Measurements from ENCODE around the gene TRIM38. TPM values are rescaled to one million over a fixed set of nuclear protein-coding genes. Genes with fewer than 3 reads are reported as not detected.
"Not testable (repeated sequence)": the region's sequence is repeated elsewhere in the genome, so short reads cannot be mapped to it uniquely, and the experiment has no call there.

Gene TRIM38
- total and polyA plus RNA-seq, 8 donors = 1.5 to 5.8 (median 2.5) TPM

DNA sequence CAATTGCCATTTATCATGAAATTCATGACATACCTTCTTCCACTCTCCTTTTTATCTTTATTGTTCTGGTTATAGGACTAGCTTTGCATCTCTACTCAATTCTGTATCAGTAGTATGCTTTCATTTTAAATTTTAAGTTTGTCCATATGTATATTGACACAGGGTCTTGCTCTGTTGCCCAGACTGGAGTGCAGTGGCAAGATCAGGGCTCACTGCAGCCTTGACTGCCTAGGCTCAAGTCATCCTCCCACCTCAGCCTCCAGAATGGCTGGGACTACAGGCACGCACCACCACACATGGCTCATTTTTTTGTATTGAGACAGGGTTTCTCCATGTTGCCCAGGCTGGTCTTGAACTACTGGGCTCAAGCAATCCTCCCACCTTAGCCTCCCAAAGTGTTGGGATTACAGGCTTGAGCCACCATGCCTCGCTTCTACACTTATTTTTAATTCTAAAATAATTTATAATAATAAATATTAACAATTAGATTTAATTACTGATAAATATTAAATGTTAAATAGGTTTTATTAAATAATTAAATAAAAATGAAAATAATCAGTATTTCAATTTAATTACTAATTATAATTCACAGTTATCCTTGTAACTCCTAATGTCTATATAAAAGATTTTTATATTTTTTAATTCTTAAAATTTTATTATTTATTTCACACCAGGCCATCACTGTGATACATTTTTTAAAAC is 27.7 kb downstream of the TRIM38 start:
- intact Hi-C loops (cut with DNase I) = no loop called here
- ATAC-seq (no peak), FAIRE-seq (peak; percentile 81), DNase-seq (no peak)
- H3K36me3 ChIP-seq = no peaks in the 10 kb centered on the region
- H3K4me3 ChIP-seq = no peak overlapping the region
- no peaks in the 10 kb centered on the region for H3K9me3 ChIP-seq
- TF ChIP-seq, protein P1, sequence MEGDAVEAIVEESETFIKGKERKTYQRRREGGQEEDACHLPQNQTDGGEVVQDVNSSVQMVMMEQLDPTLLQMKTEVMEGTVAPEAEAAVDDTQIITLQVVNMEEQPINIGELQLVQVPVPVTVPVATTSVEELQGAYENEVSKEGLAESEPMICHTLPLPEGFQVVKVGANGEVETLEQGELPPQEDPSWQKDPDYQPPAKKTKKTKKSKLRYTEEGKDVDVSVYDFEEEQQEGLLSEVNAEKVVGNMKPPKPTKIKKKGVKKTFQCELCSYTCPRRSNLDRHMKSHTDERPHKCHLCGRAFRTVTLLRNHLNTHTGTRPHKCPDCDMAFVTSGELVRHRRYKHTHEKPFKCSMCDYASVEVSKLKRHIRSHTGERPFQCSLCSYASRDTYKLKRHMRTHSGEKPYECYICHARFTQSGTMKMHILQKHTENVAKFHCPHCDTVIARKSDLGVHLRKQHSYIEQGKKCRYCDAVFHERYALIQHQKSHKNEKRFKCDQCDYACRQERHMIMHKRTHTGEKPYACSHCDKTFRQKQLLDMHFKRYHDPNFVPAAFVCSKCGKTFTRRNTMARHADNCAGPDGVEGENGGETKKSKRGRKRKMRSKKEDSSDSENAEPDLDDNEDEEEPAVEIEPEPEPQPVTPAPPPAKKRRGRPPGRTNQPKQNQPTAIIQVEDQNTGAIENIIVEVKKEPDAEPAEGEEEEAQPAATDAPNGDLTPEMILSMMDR (IDR thresholded peaks at IDR 0.05) = no peak
- H3K4me1 ChIP-seq = peaks cover 0 to 7% (median 0%) of the 10 kb centered on the region in 3 donors
- no peaks in the 10 kb centered on the region for H3K27me3 ChIP-seq
- H3K27ac ChIP-seq = no peak overlapping the region
- 91 to 98% methylated on average over 2 of the region's 2 CpGs for WGBS, 2 donors

DNA sequence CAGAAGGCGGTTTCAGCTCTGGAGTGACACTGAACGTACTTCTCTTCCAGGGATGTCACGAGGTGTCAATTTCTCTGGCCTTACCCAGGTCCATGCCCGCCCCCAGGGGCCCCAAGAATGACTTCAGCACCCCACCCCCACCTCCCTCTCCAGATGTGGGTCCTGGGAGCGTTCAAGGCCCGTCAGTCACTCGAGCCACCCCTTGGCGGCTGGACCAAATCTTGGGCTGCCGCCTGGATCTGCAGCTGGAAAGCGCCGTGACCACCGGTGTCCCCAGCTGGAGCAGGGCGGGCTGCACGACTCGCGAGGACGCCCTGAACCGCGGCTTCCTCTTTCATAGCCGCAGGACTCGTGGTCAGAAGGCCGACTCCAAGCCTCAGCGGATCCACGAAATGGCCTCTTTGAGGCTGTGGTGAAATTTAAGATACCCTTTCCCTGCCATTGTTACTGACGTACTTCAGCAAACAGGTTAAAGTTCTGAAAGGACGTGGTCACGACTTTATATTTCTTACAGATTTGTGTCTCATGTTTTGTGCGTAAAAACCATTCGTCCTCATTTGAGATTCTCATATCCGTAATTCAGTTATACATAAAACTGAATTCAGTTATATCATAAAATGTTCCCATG is 29.3 kb downstream of the TRIM38 start:
- no peaks in the 10 kb centered on the region for H3K36me3 ChIP-seq
- H3K27me3 ChIP-seq = no peaks in the 10 kb centered on the region
- H3K4me1 ChIP-seq = peaks cover 0 to 7% (median 0%) of the 10 kb centered on the region in 3 donors
- peak overlapping the region; percentile 18 to 52 (median 36) for H3K4me3 ChIP-seq
- peak overlapping the region; percentile 69 to 92 (median 81) for H3K27ac ChIP-seq
- TF ChIP-seq, protein P1 (IDR thresholded peaks at IDR 0.05) = no peak
- peak; percentile 47 to 73 (median 63) for ATAC-seq
- FAIRE-seq = no peak
- H3K9me3 ChIP-seq = no peaks in the 10 kb centered on the region
- 2 to 3% methylated on average over 30 of the region's 30 CpGs for WGBS, 2 donors
- peak; percentile 44 to 82 (median 68) for DNase-seq
- intact Hi-C loops (cut with DNase I) = no loop called here

GRCh38 chr6:25992413-25993340 is 30.1 kb downstream of the TRIM38 start:
- peak; percentile 92 to 99 (median 97) for DNase-seq
- Histone ChIP-seq H3K4me3 (peak overlapping the region; percentile 18 to 52 (median 36)), H3K9me3 (no peaks in the 10 kb centered on the region), H3K27ac (peak overlapping the region; percentile 69 to 92 (median 81)), H3K27me3 (no peaks in the 10 kb centered on the region), H3K36me3 (no peaks in the 10 kb centered on the region), H3K4me1 (peaks cover 0 to 7% (median 0%) of the 10 kb centered on the region in 3 donors)
- intact Hi-C loops (cut with DNase I) = no loop called here
- TF ChIP-seq, protein P1 (IDR thresholded peaks at IDR 0.05) = peak; percentile 99 to 100 (median 99)
- ATAC-seq = peak; percentile 96 to 98 (median 96)
- peak; percentile 9 for FAIRE-seq
- 1% methylated on average over 48 to 52 of the region's 52 CpGs for WGBS, 2 donors

GRCh38 chr6:25993341-25993684 is 30.7 kb downstream of the TRIM38 start:
- H3K4me1 ChIP-seq; H3K27me3 ChIP-seq; FAIRE-seq; H3K36me3 ChIP-seq; intact Hi-C loops (cut with DNase I); DNase-seq; ATAC-seq; H3K9me3 ChIP-seq: not testable (repeated sequence)
- Histone ChIP-seq H3K4me3 (peak overlapping the region; percentile 18 to 52 (median 36)), H3K27ac (peak overlapping the region; percentile 69 to 92 (median 81))
- 38 to 48% methylated on average over 7 of the region's 7 CpGs for WGBS, 2 donors

DNA sequence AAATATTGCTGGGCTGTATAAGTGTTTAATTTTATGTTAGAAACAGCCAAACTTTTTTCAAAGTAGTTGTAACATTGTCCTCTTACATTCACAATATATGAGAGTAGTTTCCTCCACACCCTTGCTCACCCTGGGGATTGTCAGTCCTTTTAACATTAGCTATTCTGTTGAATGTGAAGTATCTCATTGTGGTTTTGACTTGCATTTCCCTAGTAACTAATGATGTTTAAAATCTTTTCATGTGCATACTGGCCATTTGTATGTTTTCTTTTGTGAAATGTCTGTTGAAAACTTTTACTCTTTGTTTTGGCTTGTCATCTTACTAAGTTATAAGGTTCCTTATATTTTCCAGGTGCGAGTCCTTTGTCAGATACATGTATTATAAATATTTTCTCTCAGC is 32.9 kb downstream of the TRIM38 start:
- Histone ChIP-seq H3K27me3 (no peaks in the 10 kb centered on the region), H3K4me3 (no peak overlapping the region), H3K9me3 (no peaks in the 10 kb centered on the region), H3K36me3 (peaks cover 0 to 13% (median 7%) of the 10 kb centered on the region in 3 donors), H3K4me1 (peaks cover 0 to 7% (median 0%) of the 10 kb centered on the region in 3 donors), H3K27ac (no peak overlapping the region)
- TF ChIP-seq, protein P1 (IDR thresholded peaks at IDR 0.05) = no peak
- ATAC-seq (no peak), FAIRE-seq (no peak), DNase-seq (no peak)
- intact Hi-C loops (cut with DNase I) = no loop called here
- WGBS, 2 donors = 97 to 98% methylated on average over 1 of the region's 1 CpG

All from pancreas (tissue), 10 donors.